ENCODE measurements around the gene FLOT2. TPM values are rescaled to one million over a fixed set of nuclear protein-coding genes. Genes with fewer than 3 reads are reported as not detected.

The FLOT2 gene
- total RNA-seq, 1 experiment from 2014 or later = 76.9 TPM

- no peaks in the 10 kb centered on the region for H3K27me3 ChIP-seq (ENCODE audit: control insufficient read depth, insufficient read depth, low read length)
- no peak for DNase-seq
- H3K4me3 ChIP-seq (ENCODE audit: insufficient read depth, low read depth, low read length) = no peak overlapping the region
- H3K36me3 ChIP-seq (replicated peaks; ENCODE audit: control insufficient read depth, insufficient read depth, low read length) = peaks cover 18% of the 10 kb centered on the region
Measured at GRCh38 chr17:28928061-28928460, 30.5 kb upstream of the FLOT2 start.

DNA sequence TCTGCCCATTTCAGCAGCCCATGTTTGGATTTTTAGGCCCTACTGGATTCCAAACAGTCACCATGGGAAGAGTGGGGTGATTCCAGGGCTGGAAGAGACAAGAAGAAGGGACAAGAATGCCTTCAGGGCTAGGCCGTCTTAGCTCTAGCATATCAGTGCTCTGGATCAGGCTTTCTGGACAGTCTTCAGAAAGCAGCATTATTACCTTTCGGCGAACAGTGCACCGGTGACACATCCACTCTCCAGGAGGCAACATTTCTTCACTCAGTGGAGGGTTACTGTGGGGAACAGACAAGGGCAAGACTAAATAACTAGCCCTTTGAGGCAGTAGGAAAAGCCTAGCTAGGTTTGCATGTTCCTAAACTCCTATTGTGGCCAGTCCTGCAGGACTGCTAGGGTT lies 29.3 kb upstream of the FLOT2 start:
- Histone ChIP-seq H3K27me3 (ENCODE audit: control insufficient read depth, insufficient read depth, low read length) (no peaks in the 10 kb centered on the region), H3K36me3 (replicated peaks; ENCODE audit: control insufficient read depth, insufficient read depth, low read length) (peaks cover 23% of the 10 kb centered on the region), H3K4me3 (ENCODE audit: insufficient read depth, low read depth, low read length) (no peak overlapping the region)
- no peak for DNase-seq

- DNase-seq = no peak
- H3K36me3 ChIP-seq (replicated peaks; ENCODE audit: control insufficient read depth, insufficient read depth, low read length) = peaks cover 27% of the 10 kb centered on the region
- no peaks in the 10 kb centered on the region for H3K27me3 ChIP-seq (ENCODE audit: control insufficient read depth, insufficient read depth, low read length)
- no peak overlapping the region for H3K4me3 ChIP-seq (ENCODE audit: insufficient read depth, low read depth, low read length)
Measured at GRCh38 chr17:28926366-28926765, 28.8 kb upstream of the FLOT2 start.

DNA sequence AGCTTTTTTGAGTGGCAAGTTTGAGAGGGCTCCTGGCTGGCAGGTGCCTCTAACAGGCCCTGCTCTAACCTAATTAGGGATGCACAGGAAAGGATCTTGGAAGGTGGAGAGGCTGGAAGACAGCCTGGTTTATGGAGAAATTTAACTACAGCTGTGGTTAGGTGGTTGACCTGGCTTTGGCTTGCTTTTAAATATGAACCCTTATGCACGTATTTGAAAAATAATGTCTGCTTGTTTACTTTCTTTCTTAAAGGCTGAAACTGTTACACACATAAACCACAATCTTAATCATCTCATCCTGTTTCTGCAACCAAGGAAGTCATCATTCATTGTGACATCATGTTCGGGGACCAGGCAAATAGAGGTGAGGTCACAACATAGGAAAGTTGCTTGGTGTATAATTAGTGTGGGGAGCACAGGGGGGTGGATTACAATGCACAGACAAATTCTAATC lies 28.4 kb upstream of the FLOT2 start:
- H3K27me3 ChIP-seq (ENCODE audit: control insufficient read depth, insufficient read depth, low read length) = no peaks in the 10 kb centered on the region
- DNase-seq = no peak
- peaks cover 30% of the 10 kb centered on the region for H3K36me3 ChIP-seq (replicated peaks; ENCODE audit: control insufficient read depth, insufficient read depth, low read length)
- no peak overlapping the region for H3K4me3 ChIP-seq (ENCODE audit: insufficient read depth, low read depth, low read length)

GRCh38 chr17:28920201-28920600 lies 22.7 kb upstream of the FLOT2 start:
- Histone ChIP-seq H3K36me3 (replicated peaks; ENCODE audit: control insufficient read depth, insufficient read depth, low read length) (peaks cover 53% of the 10 kb centered on the region), H3K27me3 (ENCODE audit: control insufficient read depth, insufficient read depth, low read length) (no peaks in the 10 kb centered on the region), H3K4me3 (ENCODE audit: insufficient read depth, low read depth, low read length) (no peak overlapping the region)
- DNase-seq = no peak

- DNase-seq = no peak
- Histone ChIP-seq H3K27me3 (ENCODE audit: control insufficient read depth, insufficient read depth, low read length) (no peaks in the 10 kb centered on the region), H3K36me3 (replicated peaks; ENCODE audit: control insufficient read depth, insufficient read depth, low read length) (peaks cover 61% of the 10 kb centered on the region), H3K4me3 (ENCODE audit: insufficient read depth, low read depth, low read length) (no peak overlapping the region)
Measured at GRCh38 chr17:28918295-28918694, 20.8 kb upstream of the FLOT2 start.

DNA sequence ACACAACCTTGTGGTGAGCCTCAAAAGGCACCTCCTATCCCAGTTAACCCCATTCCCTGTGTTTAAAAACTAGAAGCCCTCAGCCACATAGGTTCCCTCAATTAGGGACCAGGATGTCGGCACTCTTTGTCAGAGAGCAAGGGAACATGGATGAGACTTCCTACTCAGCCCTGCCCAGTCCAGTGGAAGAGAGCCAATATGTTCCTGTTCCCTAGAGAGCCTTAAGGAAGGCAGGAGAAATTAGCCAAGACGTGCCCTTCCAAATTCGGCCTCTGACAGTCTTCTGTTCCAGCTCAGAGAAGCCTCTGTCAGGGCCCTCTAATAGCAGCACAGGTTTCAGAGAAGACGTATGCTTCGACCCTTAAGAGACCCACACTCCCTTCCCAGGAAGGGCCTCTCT lies 19.9 kb upstream of the FLOT2 start:
- DNase-seq = no peak
- H3K36me3 ChIP-seq (replicated peaks; ENCODE audit: control insufficient read depth, insufficient read depth, low read length) = peaks cover 68% of the 10 kb centered on the region
- H3K27me3 ChIP-seq (ENCODE audit: control insufficient read depth, insufficient read depth, low read length) = no peaks in the 10 kb centered on the region
- no peak overlapping the region for H3K4me3 ChIP-seq (ENCODE audit: insufficient read depth, low read depth, low read length)

DNA sequence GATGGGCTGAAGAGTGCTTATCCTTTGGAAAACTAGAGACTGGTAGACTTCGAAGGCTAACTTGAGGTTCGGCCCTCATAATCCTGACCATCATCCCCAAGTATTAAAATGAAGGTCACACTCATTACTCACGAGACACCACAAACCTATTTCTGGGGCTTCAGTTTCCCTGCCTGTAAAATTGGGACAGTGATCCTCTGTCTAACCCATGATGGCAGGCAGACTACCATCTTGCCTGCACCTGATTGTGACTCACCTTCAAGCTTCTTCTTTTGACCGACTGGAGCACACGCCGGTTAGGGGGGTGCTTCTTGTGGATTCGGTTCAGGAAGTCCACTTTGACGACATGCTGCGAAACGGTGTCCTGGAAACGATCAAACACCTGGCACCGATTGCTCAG lies 19.5 kb upstream of the FLOT2 start:
- DNase-seq = no peak
- Histone ChIP-seq H3K27me3 (ENCODE audit: control insufficient read depth, insufficient read depth, low read length) (no peaks in the 10 kb centered on the region), H3K36me3 (replicated peaks; ENCODE audit: control insufficient read depth, insufficient read depth, low read length) (peaks cover 70% of the 10 kb centered on the region), H3K4me3 (ENCODE audit: insufficient read depth, low read depth, low read length) (no peak overlapping the region)

DNA sequence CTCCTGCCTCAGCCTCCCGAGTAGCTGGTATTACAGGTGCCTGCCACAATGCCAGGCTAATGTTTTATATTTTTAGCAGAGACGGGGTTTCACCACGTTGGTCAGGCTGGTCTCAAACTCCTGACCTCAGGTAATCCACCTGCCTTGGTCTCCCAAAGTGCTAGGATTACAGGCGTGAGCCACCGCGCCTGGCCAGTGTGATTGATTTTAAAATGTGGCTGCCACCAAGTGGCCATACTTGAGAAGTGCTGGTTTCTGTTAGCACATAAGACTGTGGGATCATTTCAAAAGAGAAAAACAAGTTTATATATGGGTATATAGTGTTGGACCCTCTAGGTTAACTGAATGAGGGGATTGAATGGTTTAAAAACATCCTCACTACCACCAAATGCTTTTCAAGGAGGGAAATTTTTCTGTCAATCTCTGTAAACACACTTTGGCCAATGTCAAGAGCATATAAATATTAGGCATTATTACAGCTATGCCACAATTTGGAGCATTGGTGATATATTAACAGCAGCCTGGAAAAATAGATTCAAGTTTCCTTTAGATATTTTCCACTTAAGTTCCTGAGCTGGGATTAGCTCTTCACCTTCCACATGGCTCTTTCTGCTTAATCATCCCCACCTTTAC lies 18.9 kb upstream of the FLOT2 start:
- H3K36me3 ChIP-seq (replicated peaks; ENCODE audit: control insufficient read depth, insufficient read depth, low read length) = peaks cover 70% of the 10 kb centered on the region
- no peaks in the 10 kb centered on the region for H3K27me3 ChIP-seq (ENCODE audit: control insufficient read depth, insufficient read depth, low read length)
- no peak overlapping the region for H3K4me3 ChIP-seq (ENCODE audit: insufficient read depth, low read depth, low read length)
- peak; percentile 57 for DNase-seq

GRCh38 chr17:28912938-28913333 lies 15.4 kb upstream of the FLOT2 start:
- H3K36me3 ChIP-seq (replicated peaks; ENCODE audit: control insufficient read depth, insufficient read depth, low read length) = peaks cover 80% of the 10 kb centered on the region
- no peak overlapping the region for H3K4me3 ChIP-seq (ENCODE audit: insufficient read depth, low read depth, low read length)
- no peaks in the 10 kb centered on the region for H3K27me3 ChIP-seq (ENCODE audit: control insufficient read depth, insufficient read depth, low read length)
- DNase-seq = no peak

GRCh38 chr17:28912281-28912937 lies 14.9 kb upstream of the FLOT2 start:
- DNase-seq = peak; percentile 57
- Histone ChIP-seq H3K27me3 (ENCODE audit: control insufficient read depth, insufficient read depth, low read length) (no peaks in the 10 kb centered on the region), H3K4me3 (ENCODE audit: insufficient read depth, low read depth, low read length) (no peak overlapping the region), H3K36me3 (replicated peaks; ENCODE audit: control insufficient read depth, insufficient read depth, low read length) (peaks cover 82% of the 10 kb centered on the region)

DNA sequence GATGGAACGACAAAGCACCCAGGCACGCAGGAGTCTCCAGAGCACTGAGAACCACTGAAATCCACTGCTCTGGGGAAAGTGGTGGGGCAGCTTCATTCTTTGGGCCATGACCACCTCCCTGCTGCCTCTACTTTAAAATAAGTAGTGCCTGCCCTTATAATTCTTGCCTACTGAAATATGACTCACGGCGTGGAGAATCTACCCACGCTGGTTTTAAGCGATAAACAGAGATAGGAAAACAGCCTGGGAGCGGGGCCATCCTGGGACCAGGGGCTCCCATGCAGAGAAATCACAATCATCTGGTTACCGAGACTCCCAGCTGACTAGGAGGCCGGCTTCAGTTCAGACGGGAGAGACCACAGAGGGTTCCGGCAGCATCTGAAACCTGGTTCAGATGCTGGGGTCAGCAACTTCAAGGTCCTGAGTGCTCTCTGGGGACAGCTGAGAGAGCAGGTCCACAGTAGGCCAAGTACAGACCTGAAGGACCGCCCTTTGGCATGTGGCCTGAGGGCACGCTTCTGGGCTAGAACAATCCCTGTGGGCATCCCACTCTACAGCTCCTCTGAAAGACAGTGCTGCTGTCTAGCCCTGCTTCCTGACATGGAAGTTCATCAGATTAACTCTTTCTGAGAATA lies 14.0 kb upstream of the FLOT2 start:
- DNase-seq = no peak
- Histone ChIP-seq H3K4me3 (ENCODE audit: insufficient read depth, low read depth, low read length) (no peak overlapping the region), H3K27me3 (ENCODE audit: control insufficient read depth, insufficient read depth, low read length) (no peaks in the 10 kb centered on the region), H3K36me3 (replicated peaks; ENCODE audit: control insufficient read depth, insufficient read depth, low read length) (peaks cover 84% of the 10 kb centered on the region)

- no peak for DNase-seq
- no peak overlapping the region for H3K4me3 ChIP-seq (ENCODE audit: insufficient read depth, low read depth, low read length)
- peaks cover 84% of the 10 kb centered on the region for H3K36me3 ChIP-seq (replicated peaks; ENCODE audit: control insufficient read depth, insufficient read depth, low read length)
- H3K27me3 ChIP-seq (ENCODE audit: control insufficient read depth, insufficient read depth, low read length) = no peaks in the 10 kb centered on the region
Measured at GRCh38 chr17:28910534-28910933, 13.0 kb upstream of the FLOT2 start.

DNA sequence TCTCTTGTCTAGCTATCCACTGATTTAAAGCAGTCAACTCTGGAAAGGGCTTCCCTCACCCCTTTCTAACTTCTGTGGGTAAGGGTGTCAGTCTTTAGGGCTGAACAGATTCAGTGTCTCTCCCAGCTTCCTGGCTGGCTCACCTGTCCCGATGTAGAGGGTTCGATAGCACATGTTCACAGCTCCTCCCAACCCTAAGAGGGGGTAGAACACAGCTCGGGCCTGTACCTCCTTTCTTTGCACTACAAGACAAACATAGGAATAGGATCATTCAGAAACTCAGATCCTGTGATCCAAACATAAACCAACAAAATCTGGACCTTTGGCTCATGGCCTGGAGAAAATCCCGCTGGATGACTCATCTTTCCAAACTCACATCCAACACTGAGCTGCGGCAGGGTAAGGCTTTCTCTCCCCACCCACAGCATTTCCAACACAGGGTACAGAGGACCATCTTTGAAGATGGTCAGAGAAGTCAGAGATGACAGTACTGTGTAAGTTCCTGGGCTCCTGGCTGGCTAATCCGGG lies 11.2 kb upstream of the FLOT2 start:
- no peak for DNase-seq
- H3K27me3 ChIP-seq (ENCODE audit: control insufficient read depth, insufficient read depth, low read length) = no peaks in the 10 kb centered on the region
- H3K36me3 ChIP-seq (replicated peaks; ENCODE audit: control insufficient read depth, insufficient read depth, low read length) = peaks cover 70% of the 10 kb centered on the region
- no peak overlapping the region for H3K4me3 ChIP-seq (ENCODE audit: insufficient read depth, low read depth, low read length)
